Measurements from ENCODE around the gene IRAK2.

GRCh38 chr3:10249833-10250232 is 85.1 kb downstream of the IRAK2 start:
- no peak for TF ChIP-seq CTCF (IDR thresholded peaks at IDR 0.05)
- no peak for TF ChIP-seq POLR2AphosphoS5 (IDR thresholded peaks at IDR 0.05; ENCODE audit: low read depth, low read length)
- no peak for TF ChIP-seq REST (IDR thresholded peaks at IDR 0.05; ENCODE audit: insufficient read depth in 1 of 2, low read depth in 2 of 2, low read length in 1 of 2)
- TF ChIP-seq SIN3A (IDR thresholded peaks at IDR 0.05; ENCODE audit: borderline replicate concordance, insufficient read depth, low read depth, low read length) = no peak

Data from Panc1 (cell line).